Aorta (tissue), 5 donors: ENCODE data around the gene HACD3. TPM values are rescaled to one million over a fixed set of nuclear protein-coding genes. Genes with fewer than 3 reads are reported as not detected.
A peak's percentile ranks its signal among the peaks of the same experiment; 100 is the strongest.

ENCODE experiments used
- ATAC-seq: fragments of 200-7000 bp; cut with Tn5 transposase; one replicate; pipeline ENCODE4 v1.9.1; 2022; ENCODE audit warnings: moderate library complexity; ENCODE audit not compliant: low FRiP score
- DNase-seq, 2 donors: peaks; one replicate each; pipeline ENCODE4 v3.0.0-alpha.2; 2020
- H3K27ac ChIP-seq, 2 donors: one replicate each; pipeline ENCODE4 v1.5.1; 2013; ENCODE audit warnings: low read length in 2 of 2, mild to moderate bottlenecking in 2 of 2, moderate library complexity in 2 of 2, control low read depth in 1 of 2, inconsistent platforms in 1 of 2, low read depth in 1 of 2
- H3K27me3 ChIP-seq, 2 donors: one replicate each; pipeline ENCODE4 v1.6.1; 2013; ENCODE audit warnings: control low read depth in 1 of 2, low read length in 1 of 2, mild to moderate bottlenecking in 1 of 2, moderate library complexity in 1 of 2; ENCODE audit not compliant: insufficient read depth in 2 of 2, control insufficient read depth in 1 of 2
- H3K36me3 ChIP-seq, 2 donors: one replicate each; pipeline ENCODE4 v1.6.1; 2013; ENCODE audit warnings: control low read depth in 1 of 2, low read length in 1 of 2, mild to moderate bottlenecking in 1 of 2; ENCODE audit not compliant: insufficient read depth in 2 of 2, control insufficient read depth in 1 of 2
- H3K4me1 ChIP-seq, 2 donors: one replicate each; pipeline ENCODE4 v1.6.1; 2013; ENCODE audit warnings: low read length in 2 of 2, control low read depth in 1 of 2, mild to moderate bottlenecking in 1 of 2, moderate library complexity in 1 of 2; ENCODE audit not compliant: insufficient read depth in 2 of 2, control insufficient read depth in 1 of 2
- H3K4me3 ChIP-seq, 2 donors: one replicate each; pipeline ENCODE4 v1.5.1; 2013; ENCODE audit warnings: low read length in 2 of 2, control low read depth in 1 of 2, mild to moderate bottlenecking in 1 of 2
- H3K9me3 ChIP-seq: one replicate; pipeline ENCODE4 v1.6.1; 2013; ENCODE audit warnings: mild to moderate bottlenecking, low read length; ENCODE audit not compliant: control insufficient read depth
- WGBS, 2 donors: extraction: QIAGEN DNeasy Blood & Tissue Kit; methylation state at CpG; one replicate each; pipeline ENCODE4 v1.1.7; 2013; 5-methylcytosine and 5-hydroxymethylcytosine counted together
- intact Hi-C, 2 donors: fragments of 100-400 bp; cut with DNase I; formaldehyde crosslinking; loops; one replicate each; pipeline versions ENCODE4 v1.14.2 to v1.15.0; 2022
- polyA plus RNA-seq, 2 donors: library from polyadenylated mRNA; stranded (reverse); fragments of 200-250 nt; gene quantifications; one replicate each; pipeline ENCODE4 v1.2.3, GENCODE V29; 2013
- total RNA-seq, 2 donors: library from RNA; stranded (reverse); fragmentation: NEBNext Ultra II Directional; extraction: Animal tissue kit (Norgen Biotek cat#: 25700); gene quantifications; one replicate each; pipeline ENCODE4 v1.2.1, GENCODE V29; 2021
- donor health status: healthy with polysubstance abuse.
- donor health status: Bipolar disorder and iron deficiency.
- donor health status: DM: no; HTN: no; CAD: no.
- donor health status: DM: no; HTN: no; CAD: no.
- donor health status: DM: yes; HTN: yes; CAD: no.

Gene HACD3
- total and polyA plus RNA-seq, 4 donors, result 9.6 to 34.2 (median 15.4) TPM

DNA sequence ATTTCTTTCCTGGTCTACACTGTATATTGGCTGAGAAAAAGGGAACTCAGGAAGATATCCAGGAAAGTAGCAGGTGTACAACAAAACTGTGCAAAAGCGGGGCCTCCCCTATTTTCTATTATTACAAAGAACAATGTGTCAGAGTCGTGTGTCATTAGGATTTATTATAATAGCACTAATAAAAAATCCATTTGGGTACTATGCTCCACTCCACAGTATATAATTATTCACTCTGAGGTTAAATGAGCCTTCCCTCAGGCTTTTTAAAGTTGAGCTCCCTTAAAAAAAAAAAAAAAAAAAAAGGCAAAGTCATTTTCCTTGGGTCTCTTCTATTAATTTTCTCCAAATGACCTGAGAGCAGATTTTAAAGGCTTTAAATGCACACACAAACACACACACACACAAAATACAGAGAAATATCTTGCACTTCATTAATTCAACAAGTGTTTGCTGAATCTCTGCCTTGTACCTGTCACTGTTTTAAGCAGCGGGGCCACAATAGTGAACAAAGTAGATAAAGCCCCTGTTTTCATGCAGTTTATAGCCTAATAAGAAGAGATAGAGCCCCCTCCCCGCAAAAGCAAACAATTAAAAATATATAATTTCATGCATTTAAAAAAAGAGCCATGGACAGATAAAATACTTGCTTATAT, 11.5 kb upstream of the HACD3 start:
- ATAC-seq (no peak), DNase-seq (no peak)
- H3K27ac ChIP-seq, result no peak overlapping the region
- no peaks in the 10 kb centered on the region for H3K27me3 ChIP-seq
- H3K4me3 ChIP-seq, result no peak overlapping the region
- no peaks in the 10 kb centered on the region for H3K9me3 ChIP-seq
- peaks cover 0 to 5% of the 10 kb centered on the region in 2 donors for H3K4me1 ChIP-seq
- intact Hi-C loops, result no loop called here
- H3K36me3 ChIP-seq, result no peaks in the 10 kb centered on the region
- WGBS, 2 donors, result 89% methylated on average over 4 of the region's 4 CpGs

DNA sequence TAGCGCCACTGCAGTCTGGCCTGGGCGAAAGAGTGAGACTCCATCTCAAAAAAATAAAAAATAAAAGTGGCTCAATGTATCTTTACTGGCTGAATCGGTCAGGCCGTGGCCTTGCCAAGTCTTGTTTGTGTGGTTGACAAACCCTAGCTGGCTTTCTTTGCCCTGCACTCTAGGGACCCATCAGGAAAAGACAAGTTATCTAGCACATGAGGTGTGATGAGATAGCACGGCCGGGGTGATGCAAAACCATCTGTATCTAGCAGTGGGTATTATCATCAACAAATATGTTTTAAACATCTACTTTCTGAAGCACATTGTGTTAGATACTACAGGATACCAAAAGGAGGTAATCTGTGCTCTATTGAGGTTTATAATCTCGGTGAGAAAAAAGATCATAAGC, 8.9 kb upstream of the HACD3 start:
- Histone ChIP-seq H3K4me1 (peaks cover 0 to 4% of the 10 kb centered on the region in 2 donors), H3K9me3 (no peaks in the 10 kb centered on the region), H3K36me3 (no peaks in the 10 kb centered on the region), H3K27ac (no peak overlapping the region), H3K4me3 (no peak overlapping the region), H3K27me3 (no peaks in the 10 kb centered on the region)
- intact Hi-C loops, result no loop called here
- 82 to 85% methylated on average over 7 of the region's 7 CpGs for WGBS, 2 donors
- ATAC-seq (no peak), DNase-seq (no peak)

DNA sequence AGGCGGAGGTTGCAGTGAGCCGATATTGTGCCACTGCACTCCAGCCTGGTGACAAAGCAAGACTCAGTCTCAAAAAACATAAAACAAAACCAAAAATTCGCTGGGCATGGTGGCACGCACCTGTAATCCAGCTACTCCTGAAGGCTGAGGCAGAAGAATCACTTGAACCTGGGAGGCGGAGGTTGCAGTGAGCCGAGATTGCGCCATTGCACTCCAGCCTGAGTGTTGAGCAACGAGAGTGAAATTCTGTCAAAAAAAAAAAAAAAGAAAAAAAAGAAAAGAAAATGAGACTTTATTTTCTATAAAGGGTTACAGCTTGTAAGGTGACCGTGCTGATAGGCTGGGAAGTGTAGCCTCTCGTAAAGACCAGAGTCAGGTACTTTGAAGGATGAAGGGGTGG, 6.0 kb upstream of the HACD3 start:
- no peak overlapping the region for H3K4me3 ChIP-seq
- H3K4me1 ChIP-seq, result no peaks in the 10 kb centered on the region
- H3K36me3 ChIP-seq, result no peaks in the 10 kb centered on the region
- no peak for DNase-seq
- no peaks in the 10 kb centered on the region for H3K9me3 ChIP-seq
- no peak overlapping the region for H3K27ac ChIP-seq
- intact Hi-C loops, result no loop called here
- no peak for ATAC-seq
- H3K27me3 ChIP-seq, result no peaks in the 10 kb centered on the region
- WGBS, 2 donors, result 74 to 77% methylated on average over 10 of the region's 10 CpGs

DNA sequence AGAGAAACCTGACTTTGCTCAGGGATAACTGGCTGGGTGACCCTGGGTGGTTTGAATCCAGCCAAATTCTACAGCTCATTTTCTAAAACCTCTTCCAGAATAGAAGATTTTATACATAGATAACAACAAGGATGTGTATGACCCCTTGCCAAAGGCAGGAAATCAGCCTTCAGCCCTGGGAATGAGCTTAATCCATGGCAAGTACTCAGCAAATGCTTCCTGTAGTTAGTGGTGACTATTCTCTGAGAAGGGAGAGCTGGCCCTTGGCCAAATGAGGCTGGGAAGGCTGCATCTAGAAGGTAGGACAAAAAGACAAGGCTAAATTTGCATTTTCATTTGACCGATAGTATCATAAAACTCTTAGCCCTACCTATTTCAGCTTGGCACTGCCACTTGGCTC, 4.6 kb upstream of the HACD3 start:
- H3K36me3 ChIP-seq, result no peaks in the 10 kb centered on the region
- H3K27me3 ChIP-seq, result no peaks in the 10 kb centered on the region
- ATAC-seq, result no peak
- H3K4me3 ChIP-seq, result no peak overlapping the region
- no peak overlapping the region for H3K27ac ChIP-seq
- intact Hi-C loops, result no loop called here
- WGBS, 2 donors, result 89 to 97% methylated on average over 1 of the region's 1 CpG
- no peak for DNase-seq
- no peaks in the 10 kb centered on the region for H3K9me3 ChIP-seq
- no peaks in the 10 kb centered on the region for H3K4me1 ChIP-seq

DNA sequence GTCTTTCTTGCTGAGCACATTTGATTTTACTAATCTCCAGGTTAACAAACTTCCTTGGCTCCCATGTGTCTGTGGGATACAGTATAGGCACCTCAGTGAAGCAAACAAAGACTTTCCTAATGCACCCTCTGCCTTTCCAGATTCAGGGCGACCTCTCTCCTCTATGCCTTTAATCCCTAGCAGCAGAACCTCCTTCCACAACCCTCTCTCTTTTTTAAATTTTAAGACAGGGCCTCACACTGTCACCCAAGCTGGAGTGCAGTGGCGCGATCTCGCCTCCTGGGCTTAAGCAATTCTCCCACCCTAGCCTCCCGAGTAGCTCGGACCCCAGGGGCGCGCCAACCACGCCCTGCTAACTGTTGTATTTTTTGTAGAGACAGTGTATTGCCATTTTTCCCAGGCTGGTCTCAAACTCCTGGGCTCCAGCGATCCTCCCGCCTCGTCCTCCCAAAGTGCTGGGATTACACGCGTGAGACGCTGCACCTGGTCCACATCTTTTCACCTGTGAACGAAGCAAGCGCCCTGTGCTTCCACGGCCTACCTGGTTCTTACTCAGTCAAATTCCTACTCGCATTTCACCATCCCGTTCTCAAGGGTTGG, 1.7 kb upstream of the HACD3 start:
- Histone ChIP-seq H3K36me3 (no peaks in the 10 kb centered on the region), H3K9me3 (no peaks in the 10 kb centered on the region), H3K4me3 (no peak overlapping the region), H3K4me1 (no peaks in the 10 kb centered on the region), H3K27me3 (no peaks in the 10 kb centered on the region), H3K27ac (no peak overlapping the region)
- ATAC-seq (no peak), DNase-seq (no peak)
- intact Hi-C loops, result no loop called here
- WGBS, 2 donors, result 95 to 96% methylated on average over 20 of the region's 20 CpGs

DNA sequence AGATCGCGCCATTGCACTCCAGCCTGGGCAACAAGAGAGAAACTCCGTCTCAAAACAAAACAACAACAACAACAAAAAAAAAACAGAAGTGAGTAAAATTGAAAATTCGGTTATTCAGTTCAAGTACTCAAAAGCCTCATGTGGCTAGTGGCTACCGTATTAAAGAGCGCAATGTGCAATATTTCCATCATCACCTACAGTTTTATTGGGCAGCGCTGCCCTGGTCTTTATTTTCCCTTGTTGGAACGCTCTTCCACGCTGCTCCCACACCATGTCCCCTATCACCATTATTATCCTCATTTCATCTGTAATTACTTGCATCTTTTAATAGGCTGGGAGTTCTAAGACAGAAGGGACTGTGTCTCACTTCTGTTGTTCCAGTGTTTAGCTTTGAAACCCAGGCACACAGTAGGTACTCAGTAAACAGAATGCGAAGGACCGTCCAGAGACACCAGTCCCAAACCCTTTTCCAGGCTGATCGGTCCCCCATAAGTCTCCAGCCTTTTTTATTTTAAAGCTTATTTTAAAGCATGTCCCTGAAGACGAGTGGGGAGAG, 423 bp upstream of the HACD3 start:
- H3K4me1 ChIP-seq, result no peaks in the 10 kb centered on the region
- intact Hi-C loops, result no loop called here
- H3K36me3 ChIP-seq, result no peaks in the 10 kb centered on the region
- no peak for ATAC-seq
- no peaks in the 10 kb centered on the region for H3K9me3 ChIP-seq
- no peaks in the 10 kb centered on the region for H3K27me3 ChIP-seq
- no peak for DNase-seq
- H3K4me3 ChIP-seq, result peak overlapping the region; percentile 62 to 66
- 34 to 47% methylated on average over 13 of the region's 13 CpGs for WGBS, 2 donors
- no peak overlapping the region for H3K27ac ChIP-seq

DNA sequence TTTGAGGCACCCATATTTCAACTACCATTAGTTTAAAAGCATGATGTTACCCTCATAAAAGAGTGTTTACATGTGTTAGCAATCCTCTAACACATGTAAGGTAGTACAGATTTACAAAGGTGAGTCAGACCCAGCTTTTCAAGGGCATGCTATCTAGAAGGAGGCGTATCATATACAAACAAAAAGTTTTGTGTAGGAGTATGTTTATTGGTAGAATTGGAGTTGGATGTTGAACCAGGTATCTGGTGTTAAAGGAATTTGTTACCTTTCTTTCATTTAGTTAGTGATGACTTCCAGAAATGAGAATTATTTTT, 2.4 kb downstream of the HACD3 start:
- Histone ChIP-seq H3K9me3 (no peaks in the 10 kb centered on the region), H3K36me3 (no peaks in the 10 kb centered on the region), H3K4me3 (no peak overlapping the region), H3K4me1 (no peaks in the 10 kb centered on the region), H3K27me3 (no peaks in the 10 kb centered on the region), H3K27ac (no peak overlapping the region)
- DNase-seq, result no peak
- no peak for ATAC-seq
- 83 to 84% methylated on average over 1 of the region's 1 CpG for WGBS, 2 donors
- intact Hi-C loops, result no loop called here

GRCh38 chr15:65533057-65533756, 2.9 kb downstream of the HACD3 start:
- Histone ChIP-seq H3K36me3 (no peaks in the 10 kb centered on the region), H3K4me1 (no peaks in the 10 kb centered on the region), H3K4me3 (no peak overlapping the region), H3K27me3 (no peaks in the 10 kb centered on the region), H3K9me3 (no peaks in the 10 kb centered on the region), H3K27ac (no peak overlapping the region)
- intact Hi-C loops, result no loop called here
- ATAC-seq (no peak), DNase-seq (no peak)
- WGBS, 2 donors, result 61 to 64% methylated on average over 5 of the region's 5 CpGs

GRCh38 chr15:65535192-65535591, 4.9 kb downstream of the HACD3 start:
- WGBS, 2 donors, result 94 to 95% methylated on average over 4 of the region's 4 CpGs
- no peak overlapping the region for H3K27ac ChIP-seq
- no peaks in the 10 kb centered on the region for H3K9me3 ChIP-seq
- no peaks in the 10 kb centered on the region for H3K36me3 ChIP-seq
- ATAC-seq (no peak), DNase-seq (no peak)
- no peak overlapping the region for H3K4me3 ChIP-seq
- H3K4me1 ChIP-seq, result no peaks in the 10 kb centered on the region
- intact Hi-C loops, result no loop called here
- H3K27me3 ChIP-seq, result no peaks in the 10 kb centered on the region
